Measurements from ENCODE around the gene FGGY.

FGGY gene

DNA sequence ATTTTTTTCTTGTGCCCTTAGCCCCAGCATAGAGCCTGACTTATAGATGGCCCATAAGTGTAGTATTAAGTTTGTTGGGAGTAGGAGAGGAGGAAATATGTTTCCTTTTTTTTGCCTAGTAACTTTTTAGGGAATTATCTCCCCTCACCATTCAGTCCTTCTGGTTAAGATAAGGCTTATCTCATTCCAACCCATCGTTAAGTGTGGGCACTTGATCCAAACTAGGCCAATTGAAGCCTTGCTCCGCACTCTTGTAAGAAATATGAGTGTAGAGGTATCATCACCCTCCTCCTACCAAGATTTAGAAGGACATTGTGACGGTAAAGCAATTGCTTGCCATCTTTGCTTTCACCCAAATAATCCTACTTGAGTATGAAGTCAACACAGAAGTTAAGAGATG lies 8.8 kb upstream of the FGGY start:
- Histone ChIP-seq H3K27me3 (ENCODE audit: insufficient read depth, insufficient read length) (no peaks in the 10 kb centered on the region), H3K4me3 (ENCODE audit: insufficient read length, low read depth) (no peak overlapping the region), H3K9ac (ENCODE audit: insufficient read length, low read depth) (no peak overlapping the region), H3K4me1 (ENCODE audit: insufficient read depth, insufficient read length) (peaks cover 2% of the 10 kb centered on the region), H3K36me3 (ENCODE audit: insufficient read depth, insufficient read length, low read length) (no peaks in the 10 kb centered on the region), H3K9me3 (ENCODE audit: insufficient read depth, low read length) (no peaks in the 10 kb centered on the region)
- TF ChIP-seq YY1 (IDR thresholded peaks at IDR 0.05; ENCODE audit: insufficient read depth, insufficient read length) (no peak), ZNF274 (IDR thresholded peaks at IDR 0.05; ENCODE audit: low read depth, low read length) (no peak), SUZ12 (IDR thresholded peaks at IDR 0.05; ENCODE audit: extremely low read depth, insufficient read depth, insufficient read length) (no peak)
- DNase-seq (ENCODE audit: low read depth, low spot score) = no peak

DNA sequence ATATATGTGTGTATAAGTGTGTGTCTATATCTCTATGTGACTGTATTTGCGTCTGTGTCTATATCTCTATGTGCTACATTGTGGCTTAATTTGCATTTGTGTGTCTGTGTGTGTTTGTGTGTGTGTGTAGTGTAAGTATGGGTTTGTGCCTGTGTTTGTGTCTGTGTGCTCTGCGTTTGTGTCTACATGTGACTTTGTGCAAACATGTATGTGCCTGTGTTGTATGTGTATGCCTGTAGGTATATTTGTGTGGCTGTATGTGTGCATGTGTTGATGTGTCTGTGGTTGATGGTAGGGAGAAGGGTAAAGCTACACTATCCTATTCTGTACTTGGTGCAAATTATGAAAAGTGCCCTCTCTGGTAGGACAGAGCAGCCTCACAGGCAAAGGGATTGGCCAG lies 7.3 kb upstream of the FGGY start:
- TF ChIP-seq SUZ12 (IDR thresholded peaks at IDR 0.05; ENCODE audit: extremely low read depth, insufficient read depth, insufficient read length) = no peak
- no peak for TF ChIP-seq ZNF274 (IDR thresholded peaks at IDR 0.05; ENCODE audit: low read depth, low read length)
- TF ChIP-seq YY1 (IDR thresholded peaks at IDR 0.05; ENCODE audit: insufficient read depth, insufficient read length) = no peak
- Histone ChIP-seq H3K27me3 (ENCODE audit: insufficient read depth, insufficient read length) (no peaks in the 10 kb centered on the region), H3K4me1 (ENCODE audit: insufficient read depth, insufficient read length) (no peaks in the 10 kb centered on the region), H3K9me3 (ENCODE audit: insufficient read depth, low read length) (no peaks in the 10 kb centered on the region), H3K36me3 (ENCODE audit: insufficient read depth, insufficient read length, low read length) (no peaks in the 10 kb centered on the region), H3K9ac (ENCODE audit: insufficient read length, low read depth) (no peak overlapping the region), H3K4me3 (ENCODE audit: insufficient read length, low read depth) (no peak overlapping the region)
- no peak for DNase-seq (ENCODE audit: low read depth, low spot score)

GRCh38 chr1:59290193-59290949 lies 6.5 kb upstream of the FGGY start:
- Histone ChIP-seq H3K4me1 (ENCODE audit: insufficient read depth, insufficient read length) (no peaks in the 10 kb centered on the region), H3K4me3 (ENCODE audit: insufficient read length, low read depth) (no peak overlapping the region), H3K9ac (ENCODE audit: insufficient read length, low read depth) (no peak overlapping the region), H3K36me3 (ENCODE audit: insufficient read depth, insufficient read length, low read length) (no peaks in the 10 kb centered on the region), H3K27me3 (ENCODE audit: insufficient read depth, insufficient read length) (peaks cover 7% of the 10 kb centered on the region), H3K9me3 (ENCODE audit: insufficient read depth, low read length) (no peaks in the 10 kb centered on the region)
- peak; percentile 65 for DNase-seq (ENCODE audit: low read depth, low spot score)
- no peak for TF ChIP-seq YY1 (IDR thresholded peaks at IDR 0.05; ENCODE audit: insufficient read depth, insufficient read length)
- no peak for TF ChIP-seq ZNF274 (IDR thresholded peaks at IDR 0.05; ENCODE audit: low read depth, low read length)
- TF ChIP-seq SUZ12 (IDR thresholded peaks at IDR 0.05; ENCODE audit: extremely low read depth, insufficient read depth, insufficient read length) = no peak

- TF ChIP-seq ZNF274 (IDR thresholded peaks at IDR 0.05; ENCODE audit: low read depth, low read length) (no peak), YY1 (IDR thresholded peaks at IDR 0.05; ENCODE audit: insufficient read depth, insufficient read length) (no peak), SUZ12 (IDR thresholded peaks at IDR 0.05; ENCODE audit: extremely low read depth, insufficient read depth, insufficient read length) (no peak)
- Histone ChIP-seq H3K9me3 (ENCODE audit: insufficient read depth, low read length) (no peaks in the 10 kb centered on the region), H3K36me3 (ENCODE audit: insufficient read depth, insufficient read length, low read length) (no peaks in the 10 kb centered on the region), H3K27me3 (ENCODE audit: insufficient read depth, insufficient read length) (peaks cover 12% of the 10 kb centered on the region), H3K4me3 (ENCODE audit: insufficient read length, low read depth) (no peak overlapping the region), H3K9ac (ENCODE audit: insufficient read length, low read depth) (no peak overlapping the region), H3K4me1 (ENCODE audit: insufficient read depth, insufficient read length) (no peaks in the 10 kb centered on the region)
- no peak for DNase-seq (ENCODE audit: low read depth, low spot score)
These were observed 5.3 kb upstream of the FGGY start for GRCh38 chr1:59291561-59291960.

DNA sequence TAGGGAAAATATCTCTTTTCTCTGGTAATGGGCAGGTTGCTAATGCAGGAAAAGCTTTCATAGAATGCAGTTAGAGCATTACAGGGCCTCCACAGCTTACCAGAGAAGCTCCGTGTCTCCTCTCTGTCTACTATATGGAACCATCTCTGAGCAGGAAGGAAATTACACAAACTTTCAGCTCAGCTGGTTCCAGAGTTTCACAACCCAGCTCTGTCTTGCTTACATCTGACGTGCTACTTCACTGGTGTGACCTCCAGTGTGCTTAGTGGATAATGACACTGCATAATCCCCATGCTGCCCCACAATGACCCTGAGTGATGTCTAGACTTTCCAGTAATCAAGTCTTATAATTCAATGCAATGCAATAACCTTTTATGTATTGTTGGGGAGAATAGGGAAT lies 4.3 kb upstream of the FGGY start:
- Histone ChIP-seq H3K4me3 (ENCODE audit: insufficient read length, low read depth) (no peak overlapping the region), H3K27me3 (ENCODE audit: insufficient read depth, insufficient read length) (peaks cover 12% of the 10 kb centered on the region), H3K9ac (ENCODE audit: insufficient read length, low read depth) (no peak overlapping the region), H3K4me1 (ENCODE audit: insufficient read depth, insufficient read length) (no peaks in the 10 kb centered on the region), H3K36me3 (ENCODE audit: insufficient read depth, insufficient read length, low read length) (no peaks in the 10 kb centered on the region), H3K9me3 (ENCODE audit: insufficient read depth, low read length) (no peaks in the 10 kb centered on the region)
- no peak for TF ChIP-seq YY1 (IDR thresholded peaks at IDR 0.05; ENCODE audit: insufficient read depth, insufficient read length)
- no peak for TF ChIP-seq SUZ12 (IDR thresholded peaks at IDR 0.05; ENCODE audit: extremely low read depth, insufficient read depth, insufficient read length)
- no peak for TF ChIP-seq ZNF274 (IDR thresholded peaks at IDR 0.05; ENCODE audit: low read depth, low read length)
- no peak for DNase-seq (ENCODE audit: low read depth, low spot score)

GRCh38 chr1:59293206-59293605 lies 3.7 kb upstream of the FGGY start:
- Histone ChIP-seq H3K27me3 (ENCODE audit: insufficient read depth, insufficient read length) (peaks cover 12% of the 10 kb centered on the region), H3K36me3 (ENCODE audit: insufficient read depth, insufficient read length, low read length) (no peaks in the 10 kb centered on the region), H3K4me1 (ENCODE audit: insufficient read depth, insufficient read length) (no peaks in the 10 kb centered on the region), H3K9me3 (ENCODE audit: insufficient read depth, low read length) (no peaks in the 10 kb centered on the region), H3K9ac (ENCODE audit: insufficient read length, low read depth) (no peak overlapping the region), H3K4me3 (ENCODE audit: insufficient read length, low read depth) (no peak overlapping the region)
- TF ChIP-seq SUZ12 (IDR thresholded peaks at IDR 0.05; ENCODE audit: extremely low read depth, insufficient read depth, insufficient read length) (no peak), ZNF274 (IDR thresholded peaks at IDR 0.05; ENCODE audit: low read depth, low read length) (no peak), YY1 (IDR thresholded peaks at IDR 0.05; ENCODE audit: insufficient read depth, insufficient read length) (no peak)
- DNase-seq (ENCODE audit: low read depth, low spot score) = no peak

DNA sequence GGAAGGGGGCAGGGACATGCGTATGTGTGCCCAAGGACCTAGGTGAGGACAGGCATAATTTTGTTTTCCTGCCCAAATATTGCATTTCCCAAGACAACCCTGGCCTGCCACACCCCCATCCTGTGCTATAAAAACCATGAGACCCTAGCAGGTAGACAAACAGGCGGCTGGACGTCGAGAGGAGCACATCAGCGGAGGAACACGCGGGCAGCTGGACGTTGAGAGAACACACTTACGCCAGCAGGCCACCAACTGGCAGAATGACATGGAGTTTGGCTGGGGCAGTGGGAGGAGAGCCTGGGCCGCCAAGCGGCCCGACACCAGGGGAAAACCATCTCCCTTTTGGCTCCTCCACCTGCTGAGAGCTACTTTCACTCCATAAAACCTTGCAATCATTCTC lies 3.0 kb upstream of the FGGY start:
- no peaks in the 10 kb centered on the region for H3K4me1 ChIP-seq (ENCODE audit: insufficient read depth, insufficient read length)
- peaks cover 12% of the 10 kb centered on the region for H3K27me3 ChIP-seq (ENCODE audit: insufficient read depth, insufficient read length)
- H3K9me3 ChIP-seq (ENCODE audit: insufficient read depth, low read length) = no peaks in the 10 kb centered on the region
- DNase-seq (ENCODE audit: low read depth, low spot score) = no peak
- no peaks in the 10 kb centered on the region for H3K36me3 ChIP-seq (ENCODE audit: insufficient read depth, insufficient read length, low read length)
- no peak overlapping the region for H3K4me3 ChIP-seq (ENCODE audit: insufficient read length, low read depth)
- TF ChIP-seq SUZ12 (IDR thresholded peaks at IDR 0.05; ENCODE audit: extremely low read depth, insufficient read depth, insufficient read length) (no peak), YY1 (IDR thresholded peaks at IDR 0.05; ENCODE audit: insufficient read depth, insufficient read length) (no peak), ZNF274 (IDR thresholded peaks at IDR 0.05; ENCODE audit: low read depth, low read length) (no peak)
- no peak overlapping the region for H3K9ac ChIP-seq (ENCODE audit: insufficient read length, low read depth)

All from NT2/D1 (cell line).